GF-D8 (cell line): ENCODE results near the gene MUSTN1.

Experiments
- DNase-seq: peaks from one replicate; lab custom pipeline; 2025; lab: John Stamatoyannopoulos, UW

Gene MUSTN1

GRCh38 chr3:52784931-52785590 lies 49.8 kb downstream of the MUSTN1 start:
- no peak for DNase-seq

GRCh38 chr3:52784021-52784621 lies 50.7 kb downstream of the MUSTN1 start:
- no peak for DNase-seq

- DNase-seq = no peak
Measured at GRCh38 chr3:52783211-52783555, 51.6 kb downstream of the MUSTN1 start.
